HT-29 (cell line): ENCODE results near the gene TPI1. TPM values are rescaled to one million over a fixed set of nuclear protein-coding genes. Genes with fewer than 3 reads are reported as not detected.
"Not testable (repeated sequence)": the region's sequence is repeated elsewhere in the genome, so short reads cannot be mapped to it uniquely, and the experiment has no call there.

ENCODE experiments used
- DNase-seq: peaks from one replicate; pipeline ENCODE4 v3.0.0-alpha.2; 2015; ENCODE audit warnings: low spot score
- total RNA-seq: library from RNA; depleted of rRNA; stranded (reverse); fragments of >200 nt; shearing (Covaris generic); gene quantifications from 2 replicates; pipeline ENCODE4 v1.2.3, GENCODE V29; 2014

The TPI1 gene
- total RNA-seq, 1 experiment from 2014 or later = 1,358 TPM

- DNase-seq = no peak
Measured at GRCh38 chr12:6847676-6848075, 19.7 kb upstream of the TPI1 start.

DNA sequence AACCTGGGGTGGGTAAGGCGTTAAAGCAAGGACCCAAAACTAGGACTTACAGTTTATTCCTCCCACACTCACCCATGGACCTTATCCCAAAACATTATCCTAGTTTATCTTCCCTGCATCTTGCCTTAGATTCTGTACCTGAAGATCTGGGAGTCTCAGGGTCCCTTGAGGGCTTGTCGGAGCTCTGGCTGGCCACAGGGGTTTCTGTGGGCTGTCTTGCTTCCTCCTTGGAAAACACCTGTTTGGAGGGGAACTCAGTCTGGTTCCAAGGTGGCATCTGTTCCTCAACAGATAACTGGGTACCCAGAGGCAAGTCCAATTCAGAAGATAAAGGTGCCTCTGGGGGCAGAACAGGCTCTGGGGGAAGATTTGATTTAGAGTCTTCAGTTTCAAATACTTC, 17.9 kb upstream of the TPI1 start:
- DNase-seq = no peak

GRCh38 chr12:6849976-6850560, 17.3 kb upstream of the TPI1 start:
- DNase-seq = no peak

GRCh38 chr12:6850796-6851152, 16.6 kb upstream of the TPI1 start:
- DNase-seq = no peak

GRCh38 chr12:6851153-6851920, 16.0 kb upstream of the TPI1 start, which contains the start of gene CDCA3:
TSS of gene CDCA3 (minus strand) at chr12:6851286. CDS start at chr12:6850952, 334 bp downstream.
- peak; percentile 98 for DNase-seq

DNA sequence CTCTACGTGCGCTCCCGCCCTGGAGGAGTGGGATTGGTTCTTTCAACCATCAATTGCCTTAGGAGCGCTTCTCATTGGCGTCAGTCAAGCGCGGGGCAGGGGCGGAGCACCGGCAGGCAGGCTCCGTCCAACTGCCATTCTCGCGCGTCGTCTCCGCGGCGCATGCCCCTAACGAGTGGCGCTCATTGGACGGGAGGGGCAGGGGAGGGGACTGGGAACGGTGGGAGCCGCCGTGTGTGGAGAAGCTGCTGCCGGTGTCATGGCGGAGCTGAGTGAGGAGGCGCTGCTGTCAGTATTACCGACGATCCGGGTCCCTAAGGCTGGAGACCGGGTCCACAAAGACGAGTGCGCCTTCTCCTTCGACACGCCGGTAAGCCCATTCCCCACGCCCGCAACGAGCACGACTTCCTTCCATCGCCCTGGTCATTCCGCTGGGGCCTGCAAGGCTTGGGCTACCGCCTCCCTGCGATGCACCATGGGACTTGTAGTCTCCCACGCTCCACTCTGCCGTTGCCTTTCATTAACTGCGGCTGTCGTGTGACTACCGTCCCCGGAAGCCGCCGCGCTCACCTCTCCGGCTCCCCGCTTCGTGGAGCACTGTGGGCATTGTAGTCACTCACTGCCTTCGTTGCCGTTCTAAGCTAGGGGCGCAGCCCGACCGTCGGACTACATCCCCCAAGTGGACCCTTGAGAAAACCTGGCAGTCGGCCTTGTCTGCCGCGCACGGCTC, 15.2 kb upstream of the TPI1 start, which contains the start of gene USP5:
USP5 (plus strand) TSS at position 230 of the 730 bp plus-strand sequence; CDS start at position 260, 30 bp downstream.
- DNase-seq = peak; percentile 99

DNA sequence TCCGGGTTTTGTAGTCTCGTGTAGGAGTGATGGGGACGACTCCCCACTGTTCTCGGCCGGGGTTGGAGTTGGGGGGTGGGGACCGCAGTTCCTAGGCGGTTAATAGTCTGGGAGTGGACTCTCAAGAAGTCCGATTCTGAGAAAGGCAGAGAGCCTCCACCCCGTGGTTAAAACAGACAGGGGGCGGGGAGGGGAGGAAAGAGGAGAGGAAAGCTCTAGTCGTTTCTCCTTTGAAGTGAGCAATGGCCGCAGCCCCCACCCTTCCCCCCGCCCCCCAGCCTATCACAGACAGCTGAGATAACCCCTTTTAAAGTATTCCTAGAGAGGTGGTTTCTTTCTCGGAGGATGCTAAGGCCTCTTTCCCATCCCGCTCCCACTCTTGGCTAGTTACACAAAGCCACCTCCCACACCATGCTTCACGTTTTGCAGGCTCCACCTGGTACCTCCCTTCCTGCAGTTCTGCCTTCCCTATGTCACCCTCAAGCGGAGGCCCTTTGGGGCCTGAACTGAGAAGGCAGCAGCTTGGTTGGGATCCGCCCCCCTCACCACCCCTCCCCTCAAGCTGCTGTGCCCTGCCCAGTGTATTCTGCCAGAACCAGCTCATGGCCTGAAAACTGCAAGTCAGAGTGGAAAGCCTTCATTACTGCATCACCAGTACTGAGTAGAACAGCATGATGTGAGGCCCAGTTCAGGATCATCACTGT, 14.5 kb upstream of the TPI1 start:
- peak; percentile 50 for DNase-seq

- no peak for DNase-seq
Measured at GRCh38 chr12:6853626-6854025, 13.7 kb upstream of the TPI1 start.

- no peak for DNase-seq
Measured at GRCh38 chr12:6854036-6854435, 13.3 kb upstream of the TPI1 start.

- no peak for DNase-seq
Measured at GRCh38 chr12:6855322-6855721, 12.0 kb upstream of the TPI1 start.

- no peak for DNase-seq
Measured at GRCh38 chr12:6858799-6859198, 8.5 kb upstream of the TPI1 start.

- no peak for DNase-seq
Measured at GRCh38 chr12:6860116-6860515, 7.2 kb upstream of the TPI1 start.

GRCh38 chr12:6860942-6861341, 6.4 kb upstream of the TPI1 start:
- DNase-seq = no peak

DNA sequence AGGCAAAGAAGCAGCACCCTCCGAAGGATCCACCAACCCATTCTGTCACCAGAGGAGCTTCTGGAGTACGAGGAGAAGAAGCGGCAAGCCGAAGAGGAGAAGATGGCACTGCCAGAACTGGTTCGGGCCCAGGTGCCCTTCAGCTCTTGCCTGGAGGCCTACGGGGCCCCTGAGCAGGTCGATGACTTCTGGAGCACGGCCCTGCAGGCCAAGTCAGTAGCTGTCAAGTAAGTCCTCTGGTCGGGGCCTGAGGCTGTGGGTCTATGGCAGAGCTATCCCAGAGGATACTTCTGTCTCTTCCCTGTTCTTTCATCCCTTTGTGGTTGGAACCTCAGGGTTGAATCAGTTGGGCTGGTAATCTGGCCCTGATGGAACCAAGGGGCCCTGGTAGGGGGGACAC, 5.9 kb upstream of the TPI1 start:
- DNase-seq = no peak

GRCh38 chr12:6863033-6863432, 4.3 kb upstream of the TPI1 start:
- DNase-seq = no peak

GRCh38 chr12:6863586-6864321, 3.6 kb upstream of the TPI1 start:
- DNase-seq = no peak

- not testable (repeated sequence) for DNase-seq
Measured at GRCh38 chr12:6865307-6865706, 2.0 kb upstream of the TPI1 start.

- no peak for DNase-seq
Measured at GRCh38 chr12:6866163-6866919, 990 bp upstream of the TPI1 start.

DNA sequence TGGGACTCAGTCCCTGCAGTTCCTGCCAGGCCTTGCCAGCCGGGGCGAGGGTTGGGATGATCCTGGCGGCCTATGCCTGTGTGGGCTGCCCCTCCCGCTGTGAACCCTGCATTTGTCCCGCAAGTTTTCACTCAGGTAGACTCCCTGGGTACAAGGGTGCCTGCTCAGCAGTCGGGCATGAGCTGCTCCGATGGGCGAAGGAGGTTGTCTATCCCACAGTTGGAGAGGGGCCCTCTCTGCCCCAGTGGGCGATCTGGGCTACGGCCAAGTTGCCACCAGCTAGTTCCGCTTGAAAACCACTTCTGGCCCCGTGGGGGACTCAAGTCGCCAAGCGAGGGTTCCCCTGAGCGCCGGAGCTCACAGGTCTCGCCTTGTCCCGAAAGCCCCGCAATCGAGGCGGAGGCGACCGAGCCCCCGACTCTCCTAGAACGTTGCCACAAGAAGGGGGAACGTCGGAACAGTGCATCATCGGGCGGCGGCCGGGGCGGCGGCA, 365 bp upstream of the TPI1 start:
- DNase-seq = no peak
